Colonic mucosa (tissue), 4 donors: ENCODE results near the gene TMEM117. TPM values are rescaled to one million over a fixed set of nuclear protein-coding genes. Genes with fewer than 3 reads are reported as not detected.

Source experiments
- DNase-seq: peaks from one replicate; pipeline ENCODE4 v3.0.0-alpha.2; 2020
- H3K27ac ChIP-seq: fragments of 200-600 bp; one replicate; pipeline ENCODE4 v1.8.0; 2021
- H3K27me3 ChIP-seq: fragments of 200-600 bp; one replicate; pipeline ENCODE4 v1.8.0; 2021
- H3K36me3 ChIP-seq: fragments of 200-600 bp; one replicate; pipeline ENCODE4 v1.8.0; 2021
- H3K4me1 ChIP-seq: fragments of 200-600 bp; one replicate; pipeline ENCODE4 v1.8.0; 2021; ENCODE audit warnings: mild to moderate bottlenecking
- H3K4me3 ChIP-seq: fragments of 200-600 bp; one replicate; pipeline ENCODE4 v1.8.0; 2021
- H3K9ac ChIP-seq, 2 donors: one replicate each; pipeline ENCODE4 v1.7.0; 2013; ENCODE audit warnings: control low read depth in 2 of 2, low read depth in 2 of 2, low read length in 2 of 2
- H3K9me3 ChIP-seq: fragments of 200-600 bp; one replicate; pipeline ENCODE4 v1.8.0; 2021
- intact Hi-C: fragments of 100-400 bp; cut with DNase I; formaldehyde crosslinking; loops from one replicate; pipeline ENCODE4 v1.14.1; 2022
- total RNA-seq, 2 donors: library from RNA; stranded (reverse); fragmentation: NEBNext Ultra II Directional in 1 of 2; extraction: Animal tissue kit (Norgen Biotek cat#: 25700) in 1 of 2; gene quantifications; one replicate each; pipeline ENCODE4 v1.2.1, GENCODE V29; 2021
- TF ChIP-seq, protein P1 (sequence below): fragments of 200-600 bp; IDR thresholded peaks from one replicate; pipeline ENCODE4 v1.8.0; 2022; ENCODE audit warnings: antibody characterized with exemption, mild to moderate bottlenecking
- donor health status: healthy.
- donor health status: DM: no; HTN: no; CAD: no.
- donor health status: DM: no; HTN: no; CAD: no.

The TMEM117 gene
- total RNA-seq, 2 donors from 2014 or later, result 7.4 to 8.0 TPM

DNA sequence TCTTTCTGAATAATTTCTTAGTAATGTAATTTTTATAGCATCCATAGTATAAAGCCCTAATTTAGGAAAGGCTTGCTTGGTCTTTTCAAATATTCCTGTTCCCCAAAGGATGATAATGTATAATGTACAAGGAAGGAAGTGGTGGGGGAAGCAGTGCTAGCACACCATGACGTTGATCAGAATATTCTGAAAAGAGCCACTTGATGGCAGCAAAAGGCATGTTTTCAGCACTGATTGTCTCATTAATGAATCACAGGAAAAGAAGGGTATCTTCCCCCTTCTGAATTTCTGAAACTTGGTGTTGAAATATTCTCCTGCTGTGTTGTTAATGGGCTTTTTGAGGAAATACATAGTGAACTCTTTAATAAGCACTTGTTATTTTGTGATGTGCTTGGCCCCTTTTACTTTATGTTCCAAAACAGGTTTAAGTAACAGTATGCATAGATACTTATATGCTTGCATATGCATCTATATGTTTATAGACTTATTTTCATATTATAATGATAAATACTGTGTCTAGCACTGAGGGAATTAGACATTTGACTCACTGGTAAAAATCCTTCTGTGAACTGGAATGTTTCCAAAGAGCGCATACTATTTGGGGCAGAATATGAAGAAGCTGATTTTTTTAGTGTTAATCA, 122.0 kb downstream of the TMEM117 start:
- Histone ChIP-seq H3K36me3 (no peaks in the 10 kb centered on the region), H3K9me3 (no peaks in the 10 kb centered on the region), H3K27ac (no peak overlapping the region), H3K4me3 (no peak overlapping the region), H3K9ac (no peak overlapping the region), H3K4me1 (no peaks in the 10 kb centered on the region), H3K27me3 (no peaks in the 10 kb centered on the region)
- DNase-seq, result no peak
- TF ChIP-seq, protein P1, sequence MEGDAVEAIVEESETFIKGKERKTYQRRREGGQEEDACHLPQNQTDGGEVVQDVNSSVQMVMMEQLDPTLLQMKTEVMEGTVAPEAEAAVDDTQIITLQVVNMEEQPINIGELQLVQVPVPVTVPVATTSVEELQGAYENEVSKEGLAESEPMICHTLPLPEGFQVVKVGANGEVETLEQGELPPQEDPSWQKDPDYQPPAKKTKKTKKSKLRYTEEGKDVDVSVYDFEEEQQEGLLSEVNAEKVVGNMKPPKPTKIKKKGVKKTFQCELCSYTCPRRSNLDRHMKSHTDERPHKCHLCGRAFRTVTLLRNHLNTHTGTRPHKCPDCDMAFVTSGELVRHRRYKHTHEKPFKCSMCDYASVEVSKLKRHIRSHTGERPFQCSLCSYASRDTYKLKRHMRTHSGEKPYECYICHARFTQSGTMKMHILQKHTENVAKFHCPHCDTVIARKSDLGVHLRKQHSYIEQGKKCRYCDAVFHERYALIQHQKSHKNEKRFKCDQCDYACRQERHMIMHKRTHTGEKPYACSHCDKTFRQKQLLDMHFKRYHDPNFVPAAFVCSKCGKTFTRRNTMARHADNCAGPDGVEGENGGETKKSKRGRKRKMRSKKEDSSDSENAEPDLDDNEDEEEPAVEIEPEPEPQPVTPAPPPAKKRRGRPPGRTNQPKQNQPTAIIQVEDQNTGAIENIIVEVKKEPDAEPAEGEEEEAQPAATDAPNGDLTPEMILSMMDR, result peak; percentile 17
- intact Hi-C loops, result no loop called here

DNA sequence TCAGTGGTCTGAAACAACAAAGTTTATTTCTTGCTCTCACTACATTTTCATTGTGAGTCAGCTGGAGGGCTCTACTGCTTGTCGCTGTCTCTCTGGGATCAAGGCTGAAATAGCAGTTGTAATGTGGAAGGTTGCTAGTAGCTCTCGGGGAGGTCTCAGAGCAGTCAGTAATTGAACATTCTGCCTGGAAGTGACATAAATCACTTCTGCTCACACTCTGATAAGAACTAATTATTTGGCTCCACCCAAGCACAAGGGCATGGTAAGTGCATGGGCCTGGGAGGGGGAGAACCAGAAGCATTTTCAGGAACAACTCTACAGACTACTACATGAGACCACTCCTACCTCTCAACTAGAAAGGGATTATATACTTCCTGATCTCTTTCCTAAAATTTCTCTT, 128.2 kb downstream of the TMEM117 start:
- no peaks in the 10 kb centered on the region for H3K9me3 ChIP-seq
- no peak overlapping the region for H3K9ac ChIP-seq
- intact Hi-C loops, result no loop called here
- TF ChIP-seq, protein P1, result no peak
- H3K27ac ChIP-seq, result no peak overlapping the region
- no peaks in the 10 kb centered on the region for H3K27me3 ChIP-seq
- no peaks in the 10 kb centered on the region for H3K4me1 ChIP-seq
- H3K4me3 ChIP-seq, result no peak overlapping the region
- DNase-seq, result no peak
- no peaks in the 10 kb centered on the region for H3K36me3 ChIP-seq

DNA sequence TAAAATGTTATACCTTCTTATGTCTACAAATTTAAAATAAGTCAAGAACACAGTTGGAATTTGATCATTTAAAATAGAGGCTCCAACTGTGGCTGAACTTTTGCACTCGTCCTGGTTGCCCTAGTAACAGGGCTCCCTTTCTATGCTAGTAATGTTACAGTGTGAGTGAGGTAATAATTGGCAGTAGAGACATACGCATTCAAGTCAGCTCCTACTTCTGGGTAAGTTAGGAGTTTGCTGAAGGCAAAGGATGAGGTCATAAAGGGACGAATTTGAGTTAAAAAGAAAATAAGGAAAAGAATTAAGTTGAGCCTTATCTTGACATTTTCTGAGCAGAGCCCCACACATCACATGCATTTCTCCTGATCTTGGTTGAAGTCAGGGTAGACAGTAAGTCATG, 129.1 kb downstream of the TMEM117 start:
- H3K4me1 ChIP-seq, result no peaks in the 10 kb centered on the region
- H3K36me3 ChIP-seq, result no peaks in the 10 kb centered on the region
- H3K27ac ChIP-seq, result no peak overlapping the region
- TF ChIP-seq, protein P1, result no peak
- no peak overlapping the region for H3K4me3 ChIP-seq
- intact Hi-C loops, result no loop called here
- no peaks in the 10 kb centered on the region for H3K9me3 ChIP-seq
- H3K9ac ChIP-seq, result no peak overlapping the region
- no peak for DNase-seq
- H3K27me3 ChIP-seq, result no peaks in the 10 kb centered on the region

DNA sequence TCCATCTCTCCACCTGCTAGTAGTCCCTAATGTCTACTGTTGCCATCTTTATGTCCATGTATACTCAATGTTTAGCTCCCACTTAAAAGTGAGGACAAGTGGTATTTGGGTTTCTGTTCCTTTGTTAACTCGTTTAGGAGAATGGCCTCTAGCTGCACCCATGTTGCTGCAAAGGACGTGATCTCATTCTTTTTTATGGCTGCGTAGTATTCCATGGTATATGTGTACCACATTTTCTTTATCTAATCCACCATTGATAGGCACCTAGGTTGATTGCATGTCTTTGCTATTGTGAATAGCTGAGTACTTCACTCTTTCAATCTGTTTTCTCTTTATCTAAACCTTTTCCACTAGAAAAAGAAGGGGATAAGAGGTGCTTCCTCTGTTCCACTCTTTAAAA, 130.0 kb downstream of the TMEM117 start:
- Histone ChIP-seq H3K4me1 (no peaks in the 10 kb centered on the region), H3K9ac (no peak overlapping the region), H3K36me3 (no peaks in the 10 kb centered on the region), H3K4me3 (no peak overlapping the region), H3K9me3 (no peaks in the 10 kb centered on the region), H3K27ac (no peak overlapping the region), H3K27me3 (no peaks in the 10 kb centered on the region)
- DNase-seq, result no peak
- TF ChIP-seq, protein P1, result no peak
- intact Hi-C loops, result no loop called here

DNA sequence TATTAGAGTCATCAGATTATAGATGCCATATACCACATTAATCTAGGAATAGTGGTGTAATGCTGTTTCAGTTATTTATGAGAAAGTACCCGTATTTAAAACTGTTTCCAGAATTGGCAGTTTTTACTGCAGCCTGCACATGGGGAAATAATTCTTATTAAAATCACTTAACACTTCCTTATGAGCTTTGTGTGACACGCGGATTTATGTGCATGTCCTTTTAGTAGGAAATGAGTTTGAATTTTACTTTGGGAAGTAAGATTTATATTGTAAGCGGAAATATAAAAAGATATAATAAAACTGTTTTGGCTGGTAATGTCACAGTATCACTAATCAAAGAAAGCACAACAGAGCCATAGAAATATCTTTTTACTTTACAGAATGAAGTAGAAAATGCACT, 132.9 kb downstream of the TMEM117 start:
- intact Hi-C loops, result no loop called here
- H3K36me3 ChIP-seq, result no peaks in the 10 kb centered on the region
- H3K9me3 ChIP-seq, result no peaks in the 10 kb centered on the region
- DNase-seq, result no peak
- H3K4me1 ChIP-seq, result no peaks in the 10 kb centered on the region
- no peak overlapping the region for H3K9ac ChIP-seq
- TF ChIP-seq, protein P1, result no peak
- H3K27me3 ChIP-seq, result no peaks in the 10 kb centered on the region
- no peak overlapping the region for H3K4me3 ChIP-seq
- no peak overlapping the region for H3K27ac ChIP-seq
